ENCODE results near the gene NDUFB2.

The NDUFB2 gene

GRCh38 chr7:140745266-140746058, 49.0 kb downstream of the NDUFB2 start:
- DNase-seq: no peak

- no peak for DNase-seq
Measured at GRCh38 chr7:140746751-140747150, 50.2 kb downstream of the NDUFB2 start.

- DNase-seq: no peak
Measured at GRCh38 chr7:140752533-140752932, 56.0 kb downstream of the NDUFB2 start.

- no peak for DNase-seq
Measured at GRCh38 chr7:140754506-140754905, 58.0 kb downstream of the NDUFB2 start.

Measured in stimulated activated CD4-positive, alpha-beta T cell treated with anti-CD3 and anti-CD28 coated beads, Interleukin-4, amount 100 ng/mL, for 24 hours (primary cell).